Adipocyte (in vitro differentiated cells): ENCODE measurements around the gene CGB7.
"Not testable (repeated sequence)": the region's sequence is repeated elsewhere in the genome, so short reads cannot be mapped to it uniquely, and the experiment has no call there.

Experiments used
- DNase-seq: peaks from one replicate; pipeline ENCODE4 v3.0.0-alpha.2; 2015; ENCODE audit warnings: low read depth
- H3K27me3 ChIP-seq: replicated peaks from 2 replicates; pipeline ENCODE4 v1.7.0; 2013; ENCODE audit warnings: mild to moderate bottlenecking, low read length, moderate library complexity; ENCODE audit not compliant: control insufficient read depth, insufficient read depth
- H3K36me3 ChIP-seq: 2 replicates; pipeline ENCODE4 v1.7.0; 2013; ENCODE audit warnings: low read length, mild to moderate bottlenecking, moderate library complexity; ENCODE audit not compliant: control insufficient read depth, insufficient read depth, severe bottlenecking
- H3K4me1 ChIP-seq: 2 replicates; pipeline ENCODE4 v1.7.0; 2013; ENCODE audit warnings: mild to moderate bottlenecking, low read length, moderate library complexity; ENCODE audit not compliant: control insufficient read depth, insufficient read depth
- H3K4me3 ChIP-seq: 2 replicates; pipeline ENCODE4 v1.7.0; 2013; ENCODE audit warnings: mild to moderate bottlenecking, low read length, moderate library complexity
- H3K9ac ChIP-seq: 2 replicates; pipeline ENCODE4 v1.7.0; 2013; ENCODE audit warnings: mild to moderate bottlenecking, low read length, moderate library complexity
- H3K9me3 ChIP-seq: 2 replicates; pipeline ENCODE4 v1.7.0; 2013; ENCODE audit warnings: mild to moderate bottlenecking, low read length, moderate library complexity; ENCODE audit not compliant: control insufficient read depth

CGB7 gene

GRCh38 chr19:49018388-49019241, 38.9 kb downstream of the CGB7 start:
- Histone ChIP-seq H3K4me3 (peak overlapping the region; percentile 69), H3K9ac (peak overlapping the region; percentile 51), H3K27me3 (peaks cover 13% of the 10 kb centered on the region), H3K36me3 (peaks cover 21% of the 10 kb centered on the region)
- H3K4me1 ChIP-seq, H3K9me3 ChIP-seq: not testable (repeated sequence)
- DNase-seq: peak; percentile 35

- peaks cover 13% of the 10 kb centered on the region for H3K27me3 ChIP-seq
- no peaks in the 10 kb centered on the region for H3K9me3 ChIP-seq
Measured at GRCh38 chr19:49017666-49018351, 39.7 kb downstream of the CGB7 start.

GRCh38 chr19:49017041-49017665, 40.4 kb downstream of the CGB7 start, which contains the start of gene LHB:
LHB (minus strand) TSS chr19:49017091; CDS start chr19:49017081, 10 bp downstream.
- peaks cover 13% of the 10 kb centered on the region for H3K27me3 ChIP-seq
- H3K9me3 ChIP-seq: no peaks in the 10 kb centered on the region
- peaks cover 31% of the 10 kb centered on the region for H3K36me3 ChIP-seq
- H3K4me3 ChIP-seq: peak within 1 kb of the TSS; percentile 69
- H3K4me1 ChIP-seq: peaks cover 10% of the 10 kb centered on the region
- H3K9ac ChIP-seq: peak within 1 kb of the TSS; percentile 51
- DNase-seq: no peak

More at GRCh38 chr19:49017666-49018351, 39.7 kb downstream of the CGB7 start:
- peak; percentile 78 for DNase-seq
- Histone ChIP-seq H3K9ac (peak overlapping the region; percentile 51), H3K4me3 (peak overlapping the region; percentile 69), H3K36me3 (peaks cover 24% of the 10 kb centered on the region), H3K4me1 (peaks cover 10% of the 10 kb centered on the region)

GRCh38 chr19:49016067-49016839, 41.3 kb downstream of the CGB7 start:
- Histone ChIP-seq H3K9me3 (no peaks in the 10 kb centered on the region), H3K36me3 (peaks cover 40% of the 10 kb centered on the region), H3K9ac (no peak overlapping the region), H3K4me3 (no peak overlapping the region), H3K4me1 (peaks cover 10% of the 10 kb centered on the region), H3K27me3 (peaks cover 13% of the 10 kb centered on the region)
- no peak for DNase-seq

GRCh38 chr19:49014870-49015255, 42.7 kb downstream of the CGB7 start:
- DNase-seq: no peak
- Histone ChIP-seq H3K4me1 (peaks cover 10% of the 10 kb centered on the region), H3K9me3 (no peaks in the 10 kb centered on the region), H3K9ac (no peak overlapping the region), H3K36me3 (peaks cover 44% of the 10 kb centered on the region), H3K27me3 (peaks cover 3% of the 10 kb centered on the region), H3K4me3 (no peak overlapping the region)

GRCh38 chr19:49014123-49014869, 43.3 kb downstream of the CGB7 start:
- Histone ChIP-seq H3K9me3 (no peaks in the 10 kb centered on the region), H3K9ac (no peak overlapping the region), H3K27me3 (peaks cover 3% of the 10 kb centered on the region), H3K36me3 (peaks cover 50% of the 10 kb centered on the region), H3K4me1 (peaks cover 10% of the 10 kb centered on the region), H3K4me3 (no peak overlapping the region)
- no peak for DNase-seq

GRCh38 chr19:49011194-49011593, 46.4 kb downstream of the CGB7 start:
- H3K4me3 ChIP-seq: no peak overlapping the region
- H3K9me3 ChIP-seq: no peaks in the 10 kb centered on the region
- no peak overlapping the region for H3K9ac ChIP-seq
- no peak for DNase-seq
- peaks cover 63% of the 10 kb centered on the region for H3K36me3 ChIP-seq
- H3K4me1 ChIP-seq: no peaks in the 10 kb centered on the region
- no peaks in the 10 kb centered on the region for H3K27me3 ChIP-seq

GRCh38 chr19:49010453-49010852, 47.1 kb downstream of the CGB7 start:
- Histone ChIP-seq H3K27me3 (no peaks in the 10 kb centered on the region), H3K36me3 (peaks cover 61% of the 10 kb centered on the region), H3K9ac (no peak overlapping the region), H3K4me1 (no peaks in the 10 kb centered on the region), H3K4me3 (no peak overlapping the region), H3K9me3 (no peaks in the 10 kb centered on the region)
- DNase-seq: no peak

GRCh38 chr19:49009828-49010227, 47.7 kb downstream of the CGB7 start:
- Histone ChIP-seq H3K4me3 (no peak overlapping the region), H3K4me1 (no peaks in the 10 kb centered on the region), H3K36me3 (peaks cover 61% of the 10 kb centered on the region), H3K9me3 (no peaks in the 10 kb centered on the region), H3K27me3 (no peaks in the 10 kb centered on the region), H3K9ac (no peak overlapping the region)
- no peak for DNase-seq

- DNase-seq: no peak
- Histone ChIP-seq H3K9me3 (no peaks in the 10 kb centered on the region), H3K27me3 (no peaks in the 10 kb centered on the region), H3K4me1 (no peaks in the 10 kb centered on the region), H3K4me3 (no peak overlapping the region), H3K36me3 (peaks cover 56% of the 10 kb centered on the region), H3K9ac (no peak overlapping the region)
Measured at GRCh38 chr19:49006905-49007304, 50.6 kb downstream of the CGB7 start.
